GM19035 (cell line): ENCODE data around the gene CLECL1.
A peak's percentile ranks its signal among the peaks of the same experiment; 100 is the strongest.
"Not testable (repeated sequence)": the region's sequence is repeated elsewhere in the genome, so short reads cannot be mapped to it uniquely, and the experiment has no call there.

Experiments
- ATAC-seq: cut with Tn5 transposase; IDR thresholded peaks from one replicate; pipeline ENCODE4 v1.9.1; 2021; ENCODE audit not compliant: unreplicated experiment

The CLECL1 gene

GRCh38 chr12:9752145-9752933 is 19.4 kb upstream of the CLECL1 start:
- ATAC-seq: no peak

- ATAC-seq: peak; percentile 38
Observed at GRCh38 chr12:9751204-9752144, 18.6 kb upstream of the CLECL1 start.

- peak; percentile 72 for ATAC-seq
Observed at GRCh38 chr12:9750276-9751203, 17.6 kb upstream of the CLECL1 start.

DNA sequence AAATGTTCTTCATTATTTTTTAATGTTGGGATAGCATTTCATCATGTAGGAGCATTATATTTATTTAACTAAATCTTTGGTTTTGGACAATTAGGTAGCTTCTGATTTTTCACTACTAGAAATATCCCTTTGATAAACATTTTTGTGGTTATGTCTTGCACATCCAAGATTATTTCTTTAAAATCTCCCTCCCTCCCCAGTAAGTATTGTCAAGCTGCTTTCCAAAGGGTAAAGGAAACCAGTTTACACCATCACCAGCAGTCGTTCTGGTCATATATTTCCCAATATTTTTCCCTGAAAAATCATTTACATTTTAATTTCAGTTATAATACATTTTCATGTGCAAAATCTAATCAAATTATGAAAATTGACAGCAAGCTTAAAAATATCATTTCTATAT is 16.7 kb upstream of the CLECL1 start:
- no peak for ATAC-seq

GRCh38 chr12:9745199-9745598 is 12.3 kb upstream of the CLECL1 start:
- ATAC-seq: no peak

DNA sequence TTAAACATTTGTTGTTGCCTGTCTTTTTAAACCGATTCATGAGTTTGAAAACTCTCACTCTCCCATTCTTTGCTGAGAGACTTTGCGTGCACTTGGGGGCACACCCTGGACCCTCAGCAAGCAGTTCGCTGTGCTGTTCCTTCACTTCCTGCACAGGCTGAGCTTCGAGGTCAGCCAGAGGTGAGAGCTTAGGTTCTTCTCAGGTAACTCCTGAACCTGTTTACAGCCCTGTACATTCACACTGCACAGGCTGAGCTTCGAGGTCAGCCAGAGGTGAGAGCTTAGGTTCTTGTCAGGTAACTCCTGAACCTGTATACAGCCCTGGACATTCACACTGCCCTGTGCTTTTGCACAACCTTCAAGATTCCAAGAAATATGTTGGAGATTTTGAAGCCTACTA is 9.8 kb upstream of the CLECL1 start:
- peak; percentile 43 for ATAC-seq

- peak; percentile 83 for ATAC-seq
Observed at GRCh38 chr12:9741726-9742125, 8.8 kb upstream of the CLECL1 start.

GRCh38 chr12:9740106-9740750 is 7.3 kb upstream of the CLECL1 start:
- ATAC-seq: no peak

GRCh38 chr12:9739404-9740105 is 6.7 kb upstream of the CLECL1 start:
- not testable (repeated sequence) for ATAC-seq

GRCh38 chr12:9738905-9739304 is 6.0 kb upstream of the CLECL1 start:
- ATAC-seq: not testable (repeated sequence)

DNA sequence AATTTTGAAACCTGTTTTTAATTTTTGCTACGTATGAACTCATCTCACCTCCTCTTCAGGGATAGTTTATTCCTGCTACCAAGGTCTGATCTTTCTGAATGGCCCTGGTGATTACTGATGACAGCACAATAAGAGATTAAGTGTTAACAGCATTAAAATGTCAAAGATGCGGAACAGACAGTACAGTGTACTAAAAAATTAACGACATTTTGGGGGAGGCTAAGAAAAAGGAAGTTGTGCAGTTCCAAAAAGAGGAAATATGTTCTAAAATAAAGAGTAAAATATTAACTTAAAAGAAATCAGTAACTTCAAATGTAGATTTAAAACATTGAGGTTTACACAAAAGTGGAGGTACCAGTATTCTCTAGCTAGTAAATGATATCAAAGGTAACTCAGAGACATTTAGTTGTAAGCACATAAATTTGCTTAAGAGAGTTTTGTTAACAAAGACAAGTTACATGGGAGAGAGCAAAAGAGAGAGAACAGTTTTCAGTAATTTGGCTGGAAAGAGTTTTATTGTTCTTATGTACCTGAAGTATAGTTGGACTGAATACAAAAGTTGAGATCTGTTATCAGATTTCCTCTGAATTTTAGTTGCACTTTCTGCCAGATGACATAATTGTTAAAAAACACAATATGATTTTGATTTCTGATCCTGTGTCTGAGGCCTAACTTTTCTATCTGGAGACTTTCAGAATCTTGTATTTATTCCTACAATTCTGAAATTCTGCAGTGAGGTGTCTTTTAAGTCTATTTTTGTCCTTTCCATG is 4.2 kb upstream of the CLECL1 start:
- ATAC-seq: no peak

DNA sequence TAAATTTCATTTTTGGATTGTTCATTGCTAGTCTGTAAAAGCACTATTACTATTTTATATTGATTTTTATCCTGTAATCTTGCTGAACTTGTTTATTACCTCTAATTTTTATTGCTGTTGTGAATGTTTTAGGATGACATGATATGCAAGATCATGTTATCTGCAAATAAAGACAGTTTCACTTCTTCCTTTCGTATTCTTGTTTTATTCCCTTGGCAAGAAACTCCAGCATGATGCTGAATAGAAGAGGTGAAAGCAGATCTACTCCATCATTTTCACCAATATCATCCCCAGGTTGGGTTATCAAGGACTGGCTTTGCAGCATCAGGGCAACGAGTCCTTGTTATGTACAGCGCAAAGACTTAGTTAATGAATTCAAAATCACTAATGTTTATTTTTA is 2.7 kb upstream of the CLECL1 start:
- no peak for ATAC-seq

GRCh38 chr12:9731797-9732196 is 1.1 kb downstream of the CLECL1 start:
- ATAC-seq: no peak

DNA sequence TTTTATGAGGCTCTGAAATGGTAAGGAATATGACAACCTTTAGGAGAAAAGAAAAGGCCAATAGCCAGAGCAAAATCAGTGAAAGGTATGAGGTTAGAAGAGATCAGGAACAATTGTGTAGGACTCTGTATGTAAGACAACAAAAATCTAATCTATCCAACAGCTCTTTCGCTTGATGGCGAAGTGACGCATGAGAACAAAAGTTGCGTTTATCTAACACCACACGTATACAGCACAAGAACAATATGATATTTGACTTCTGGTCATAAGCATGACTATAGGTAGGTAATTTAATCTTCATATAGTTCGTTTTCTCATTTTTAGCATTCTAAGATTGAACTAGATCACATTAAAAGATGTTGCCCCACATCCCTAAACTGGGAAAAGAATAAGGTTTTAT is 1.5 kb downstream of the CLECL1 start:
- ATAC-seq: no peak

GRCh38 chr12:9730591-9730990 is 2.3 kb downstream of the CLECL1 start:
- no peak for ATAC-seq

DNA sequence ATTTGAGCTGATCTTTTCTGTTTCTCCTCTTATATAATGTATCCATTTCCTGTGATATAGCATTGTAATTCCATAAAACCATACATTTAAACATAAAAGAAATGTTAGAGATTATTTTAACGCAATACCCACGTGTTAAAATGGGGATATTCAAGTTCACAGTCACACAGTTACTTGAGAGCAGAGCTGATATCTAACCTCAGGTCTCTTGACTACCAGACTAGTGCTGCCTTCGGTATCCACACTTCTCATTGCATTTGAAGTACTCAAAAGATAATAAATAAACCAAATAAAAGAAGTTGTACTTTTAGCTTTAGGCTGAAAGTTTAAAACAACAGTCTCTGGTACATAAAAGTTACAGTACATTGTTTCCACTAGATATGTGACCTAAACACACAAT is 2.9 kb downstream of the CLECL1 start:
- no peak for ATAC-seq

GRCh38 chr12:9729082-9729481 is 3.8 kb downstream of the CLECL1 start:
- no peak for ATAC-seq

DNA sequence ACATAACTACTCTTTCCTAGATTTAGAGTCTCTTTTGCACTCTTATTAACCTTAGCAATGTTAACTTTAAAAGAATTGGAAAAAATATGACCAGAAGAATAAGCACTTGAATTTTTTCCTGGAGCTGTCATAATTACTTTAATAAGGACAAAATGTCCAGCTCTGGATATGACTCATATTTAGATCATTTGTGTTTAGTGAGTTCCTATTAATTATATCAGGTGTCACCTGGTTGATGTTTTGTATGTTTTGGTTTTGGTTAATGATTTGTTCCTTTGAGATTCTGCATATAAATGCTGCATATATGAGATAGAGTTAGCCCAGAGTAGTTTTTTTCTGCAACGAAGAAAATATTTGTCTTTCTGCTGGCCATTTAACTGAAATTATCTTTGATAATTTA is 5.1 kb downstream of the CLECL1 start:
- ATAC-seq: no peak

- ATAC-seq: no peak
Observed at GRCh38 chr12:9725213-9725870, 7.6 kb downstream of the CLECL1 start.
